GM20431 (cell line): ENCODE results near the gene FKBP1B.
"Not testable (repeated sequence)": the region's sequence is repeated elsewhere in the genome, so short reads cannot be mapped to it uniquely, and the experiment has no call there.

Source experiments
- in situ Hi-C: fragments of 300-500 bp; cut with MseI, MboI; formaldehyde crosslinking; loops from one replicate; pipeline ENCODE4 v1.15.0; 2020; ENCODE audit warnings: low sequenced_read_pairs; ENCODE audit not compliant: unreplicated experiment

Gene FKBP1B

DNA sequence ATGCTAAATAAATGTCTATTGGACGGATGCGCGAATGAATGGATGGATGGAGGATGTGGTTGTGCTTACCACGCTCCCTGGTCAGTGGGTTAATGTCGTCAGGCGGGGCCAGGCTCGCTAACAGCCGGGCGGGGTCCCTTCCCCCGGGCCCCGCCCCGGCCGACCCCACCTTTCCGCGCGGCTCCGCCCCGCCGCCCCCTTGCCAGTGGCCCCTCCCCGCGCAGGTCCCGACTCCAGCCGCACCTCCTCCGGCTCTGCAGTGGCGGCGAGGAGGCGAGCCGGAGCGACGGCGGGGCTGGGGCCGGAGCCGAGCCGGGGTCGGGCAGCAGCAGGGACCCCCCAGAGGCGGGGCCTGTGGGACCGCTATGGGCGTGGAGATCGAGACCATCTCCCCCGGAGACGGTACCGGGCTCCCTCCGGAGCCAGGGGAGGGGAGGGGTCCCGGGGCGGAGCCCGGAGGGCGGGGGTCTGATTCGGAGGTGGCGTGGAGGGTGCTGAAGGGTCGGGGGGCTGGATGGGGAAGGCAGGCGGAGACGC, at the start of gene FKBP1B:
Gene FKBP1B (plus strand): TSS at position 257 of the 537 bp plus-strand sequence. CDS start 109 bp downstream, at position 366.
- in situ Hi-C loops: loop anchor here (25.0 kb wide), 1 partner anchor 237 kb away; no protein-coding TSS in a partner anchor

DNA sequence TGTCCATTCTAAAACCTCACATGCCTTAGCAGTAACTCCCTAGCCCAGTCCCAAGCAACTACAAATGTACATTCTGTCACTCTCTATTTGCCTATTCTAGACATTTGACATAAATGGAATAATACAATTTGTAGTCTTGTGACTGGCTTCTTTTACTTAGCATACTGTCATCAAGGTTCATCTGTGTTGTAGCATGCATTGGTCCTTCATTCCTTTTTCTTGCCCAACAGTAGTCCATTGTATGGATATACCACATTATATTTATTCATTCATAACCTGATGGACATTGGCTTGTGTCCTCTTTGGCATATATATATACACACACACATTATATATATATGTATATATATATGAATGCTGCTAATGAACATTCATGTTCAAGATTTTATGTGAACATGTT, 41.8 kb upstream of the FKBP1B start:
- in situ Hi-C loops: no loop called here

- in situ Hi-C loops: no loop called here
These were observed 40.7 kb upstream of the FKBP1B start for GRCh38 chr2:24008672-24009366.

DNA sequence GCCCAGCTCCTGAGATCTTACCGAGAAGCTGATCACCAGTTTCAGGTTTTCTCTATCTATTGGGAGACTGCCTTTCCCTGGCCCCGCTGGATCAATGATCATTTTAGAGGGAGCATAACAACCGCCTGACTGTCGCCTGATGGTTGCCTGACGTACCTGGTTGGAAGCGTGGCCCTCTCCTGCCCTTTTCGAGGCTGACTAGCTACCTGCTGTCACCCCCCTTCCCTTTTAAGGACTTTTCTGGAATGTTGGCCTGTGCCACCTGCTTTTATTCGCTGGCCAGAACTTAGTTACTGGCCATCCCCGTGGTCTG, 40.2 kb upstream of the FKBP1B start:
- in situ Hi-C loops: no loop called here

GRCh38 chr2:24009680-24010476, 39.7 kb upstream of the FKBP1B start, which contains the start of gene MFSD2B:
Gene MFSD2B, plus strand, starts transcription at chr2:24010085. Its CDS starts 12 bp downstream, at chr2:24010097.
- in situ Hi-C loops: no loop called here

- in situ Hi-C loops: no loop called here
These were observed 38.9 kb upstream of the FKBP1B start for GRCh38 chr2:24010477-24011249.

DNA sequence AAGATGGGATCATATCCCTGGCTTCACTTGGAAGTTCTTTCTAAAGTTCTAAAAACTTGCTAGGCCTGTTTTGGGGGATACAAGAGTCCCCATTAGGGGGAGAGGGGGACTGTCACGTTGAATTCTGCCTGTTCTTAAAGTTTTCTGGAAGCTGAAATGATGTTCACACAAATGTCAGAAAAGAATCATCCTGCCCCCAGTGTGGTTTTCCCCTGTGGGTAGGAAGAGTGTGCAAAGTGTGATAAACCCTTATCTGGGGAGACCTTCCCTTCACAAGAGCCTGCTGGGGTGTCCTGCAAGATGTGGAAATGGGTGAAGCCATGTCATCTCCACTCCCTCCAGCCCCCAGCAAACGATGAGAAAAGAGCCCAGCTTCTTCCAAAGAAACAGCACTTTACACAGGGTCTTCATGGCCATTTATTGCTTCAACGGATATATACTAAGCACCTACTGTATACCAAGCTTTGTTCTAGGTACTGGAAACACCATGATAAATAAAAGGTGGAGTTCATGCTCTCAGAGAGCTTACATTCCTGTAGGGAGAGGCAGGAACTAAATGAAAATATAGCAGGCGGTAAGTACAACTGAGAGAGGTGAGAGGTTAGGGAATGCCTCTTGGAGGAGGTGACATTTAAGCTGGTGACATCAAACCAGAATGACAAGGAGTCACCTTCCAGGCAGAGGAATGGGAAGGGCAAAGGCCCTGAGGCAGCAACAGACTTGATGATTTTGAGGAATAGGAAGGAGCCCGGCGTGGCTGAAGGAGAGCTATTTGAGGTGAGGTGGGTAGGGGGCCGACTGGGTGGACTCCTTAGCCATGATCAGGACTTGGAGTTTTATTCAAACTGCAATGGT, 38.1 kb upstream of the FKBP1B start:
- in situ Hi-C loops: no loop called here

- in situ Hi-C loops: no loop called here
These were observed 36.9 kb upstream of the FKBP1B start for GRCh38 chr2:24012521-24013188.

GRCh38 chr2:24014902-24015301, 34.6 kb upstream of the FKBP1B start:
- in situ Hi-C loops: not testable (repeated sequence)

- in situ Hi-C loops: no loop called here
These were observed 33.8 kb upstream of the FKBP1B start for GRCh38 chr2:24015562-24016375.

GRCh38 chr2:24016376-24016761, 33.2 kb upstream of the FKBP1B start:
- in situ Hi-C loops: no loop called here

- in situ Hi-C loops: no loop called here
These were observed 32.5 kb upstream of the FKBP1B start for GRCh38 chr2:24016853-24017703.

DNA sequence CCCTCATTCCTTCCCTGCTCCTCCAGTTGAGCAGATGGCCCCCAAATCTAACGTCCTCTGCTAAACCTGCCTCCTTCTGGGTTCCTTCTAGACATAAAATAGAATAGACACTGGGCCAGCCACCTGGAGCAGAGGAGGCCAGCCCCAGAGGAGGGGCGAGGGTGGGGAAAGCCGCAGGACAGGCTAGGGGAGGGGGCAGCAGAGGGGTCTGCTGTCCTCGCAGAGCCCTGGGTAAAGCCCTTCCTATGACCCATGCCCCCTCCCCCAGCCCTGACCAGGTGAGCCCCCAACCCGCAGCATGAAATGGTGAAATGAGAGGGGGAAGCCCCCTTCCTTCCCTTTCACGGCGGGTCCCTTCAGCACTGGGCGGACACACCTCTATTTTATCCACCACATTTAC, 31.8 kb upstream of the FKBP1B start:
- in situ Hi-C loops: no loop called here

DNA sequence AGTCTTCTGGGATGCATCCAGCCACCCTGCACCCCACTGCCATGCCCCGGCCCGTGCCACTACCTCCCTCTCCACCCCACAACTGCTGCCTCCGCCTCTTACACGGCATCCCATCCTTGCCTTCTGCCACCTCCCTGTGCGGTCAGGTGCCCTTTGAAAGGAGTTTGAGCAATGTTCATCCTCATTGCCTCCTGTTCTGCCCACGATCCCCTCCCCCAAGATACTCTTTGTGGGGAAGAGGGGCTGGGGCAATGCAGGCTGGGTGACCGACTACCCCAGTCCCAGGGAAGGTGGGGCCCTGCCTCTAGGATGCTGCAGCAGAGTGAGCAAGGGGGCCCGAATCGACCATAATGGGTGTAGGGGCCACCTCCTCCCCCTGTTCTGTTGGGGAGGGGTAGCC, 31.3 kb upstream of the FKBP1B start:
- in situ Hi-C loops: no loop called here

GRCh38 chr2:24019729-24020128, 29.8 kb upstream of the FKBP1B start:
- in situ Hi-C loops: no loop called here

DNA sequence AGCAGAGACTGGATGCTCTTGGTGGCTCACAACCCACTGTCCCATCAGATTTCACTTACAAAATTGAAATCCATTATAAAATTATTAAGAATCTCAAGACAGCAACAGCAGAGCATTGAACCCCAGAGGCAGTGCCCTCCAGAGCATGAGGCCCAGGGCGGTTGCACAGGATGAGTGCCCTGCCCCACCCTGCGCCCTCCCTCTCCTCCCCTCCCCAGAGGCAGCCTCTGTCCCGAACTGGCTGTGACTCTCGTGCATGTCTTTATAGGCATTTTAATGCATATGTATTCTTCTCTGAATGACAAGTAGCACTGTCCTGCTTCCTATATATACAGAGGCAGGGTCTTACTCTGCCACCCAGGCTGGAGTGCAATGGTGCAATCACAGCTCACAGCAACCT, 29.3 kb upstream of the FKBP1B start:
- in situ Hi-C loops: no loop called here
